Activated T-cell treated with anti-CD3 and anti-CD28 coated beads for 4 hours (primary cell): Measurements from ENCODE around the gene NOTCH1.

ENCODE experiments used
- DNase-seq: peaks from one replicate; pipeline ENCODE4 v3.0.0-alpha.2; 2020

NOTCH1 gene

DNA sequence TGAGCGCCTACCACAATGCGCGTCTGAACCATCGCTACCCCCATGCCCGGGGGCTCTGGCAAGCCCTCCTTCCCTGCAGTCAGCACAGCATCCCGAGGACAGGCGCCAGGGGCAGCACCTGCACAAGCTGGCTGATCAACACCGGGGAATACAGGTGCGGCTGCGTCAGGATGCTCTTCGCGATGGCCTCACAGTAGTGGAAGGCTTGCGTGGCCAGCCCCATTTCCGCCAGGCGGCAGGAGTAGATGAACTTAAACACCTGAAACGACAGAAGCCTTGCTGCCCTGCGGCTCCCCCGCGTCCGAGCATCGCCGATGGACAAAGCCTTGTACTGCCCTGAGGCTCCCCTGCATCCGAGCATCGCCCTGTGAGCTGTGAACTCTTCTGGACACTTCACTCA lies 88.5 kb downstream of the NOTCH1 start:
- no peak for DNase-seq

DNA sequence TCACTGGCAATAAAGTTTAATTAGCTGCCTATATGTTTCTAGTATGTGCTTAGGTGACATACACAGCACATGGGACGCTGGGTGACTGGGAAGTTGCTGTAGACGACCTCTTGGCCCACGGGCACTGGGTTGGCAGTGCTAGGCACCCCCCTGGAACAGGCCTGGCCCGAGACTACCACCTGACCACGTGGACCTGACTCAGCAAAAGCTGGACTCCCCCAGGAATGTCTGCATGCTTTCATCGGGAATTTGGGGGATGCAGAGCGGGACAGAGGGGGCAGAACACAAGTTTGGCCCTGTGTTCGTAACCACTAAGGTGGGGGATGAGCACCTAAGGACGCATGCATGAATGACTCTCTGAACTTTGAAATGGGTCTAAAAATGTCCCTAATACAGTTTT lies 89.6 kb downstream of the NOTCH1 start:
- DNase-seq, result no peak

DNA sequence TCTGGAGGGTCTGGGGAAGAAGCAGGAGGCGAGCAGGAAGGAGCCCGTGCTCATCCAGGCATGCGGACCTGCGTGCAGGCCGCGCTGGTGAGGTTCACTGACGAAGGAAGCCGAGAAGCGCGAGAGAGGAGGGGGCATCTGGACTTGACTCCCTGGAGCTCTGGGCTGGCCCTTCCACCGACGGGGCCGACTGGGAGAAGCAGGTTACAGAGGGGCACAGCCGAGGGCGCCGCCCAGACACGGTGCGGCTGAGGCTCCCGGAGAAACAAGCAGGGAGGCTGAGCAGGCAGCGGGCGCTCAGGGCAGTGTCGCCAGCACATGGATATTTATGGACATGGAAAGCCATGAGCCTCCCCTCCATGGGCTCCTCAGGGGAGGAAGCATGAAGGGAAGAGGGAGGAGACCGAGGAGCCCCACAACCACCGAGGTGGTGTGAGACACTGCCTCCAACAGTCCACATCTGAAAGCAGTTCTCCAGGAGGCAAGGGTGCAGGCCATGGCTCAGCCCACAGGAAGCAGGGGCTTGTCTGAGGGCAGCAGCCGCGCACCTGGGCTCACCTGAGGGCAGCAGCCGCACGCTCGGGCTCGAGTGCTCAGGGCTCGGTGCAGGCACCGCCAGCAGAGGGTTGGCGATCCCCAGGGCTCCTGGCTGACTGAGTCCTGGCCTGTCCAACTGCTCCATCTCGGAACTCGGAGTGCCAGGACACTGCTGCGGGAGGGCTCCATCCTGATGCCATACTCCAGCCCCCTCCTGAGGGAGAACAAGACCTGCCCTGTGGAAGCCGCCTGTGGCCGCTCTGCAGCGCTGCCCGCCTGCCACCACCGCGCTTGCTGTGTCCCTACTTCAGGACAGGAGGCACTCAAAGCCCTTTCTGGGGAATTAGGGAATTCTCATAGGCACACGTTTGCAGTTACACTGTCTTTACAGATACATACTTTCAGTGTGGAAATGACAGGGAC lies 90.5 kb downstream of the NOTCH1 start:
- DNase-seq, result no peak

DNA sequence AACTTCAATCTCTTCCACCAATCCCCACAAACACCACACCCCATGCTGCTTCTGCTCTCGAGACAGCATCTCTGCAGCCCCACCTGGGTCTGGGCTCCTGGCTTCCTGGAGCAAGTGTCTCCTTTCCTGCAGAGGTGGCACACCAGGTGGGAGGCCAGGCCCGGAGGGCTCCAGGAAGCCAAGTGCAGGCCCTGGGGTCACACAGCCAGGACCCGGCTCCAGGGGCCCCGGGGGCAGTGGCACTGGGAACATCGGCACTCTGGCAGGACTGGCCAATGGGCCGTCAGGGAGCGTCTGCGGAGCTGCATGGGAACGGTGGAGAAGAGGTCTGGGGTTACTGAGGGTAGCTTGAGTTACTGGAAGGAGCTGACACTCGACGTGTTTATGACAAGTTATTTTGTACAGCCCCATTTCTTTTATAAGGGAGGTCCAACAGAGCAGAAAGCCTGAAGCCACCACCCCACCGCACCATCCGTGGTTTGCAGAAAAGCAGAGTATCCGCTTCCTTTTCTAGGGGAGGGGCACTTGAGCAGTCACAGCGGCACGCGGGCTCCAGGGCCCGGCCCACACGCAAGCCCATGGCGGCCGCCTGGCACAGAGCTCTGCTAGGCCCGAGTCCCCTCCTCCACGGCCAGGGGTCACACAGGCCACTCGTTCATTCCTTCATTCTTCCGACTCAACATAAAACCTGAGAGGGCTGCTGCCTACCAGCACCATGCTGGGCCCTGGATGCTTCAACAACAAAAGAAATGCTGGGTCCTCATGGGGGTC lies 91.6 kb downstream of the NOTCH1 start:
- DNase-seq, result no peak

DNA sequence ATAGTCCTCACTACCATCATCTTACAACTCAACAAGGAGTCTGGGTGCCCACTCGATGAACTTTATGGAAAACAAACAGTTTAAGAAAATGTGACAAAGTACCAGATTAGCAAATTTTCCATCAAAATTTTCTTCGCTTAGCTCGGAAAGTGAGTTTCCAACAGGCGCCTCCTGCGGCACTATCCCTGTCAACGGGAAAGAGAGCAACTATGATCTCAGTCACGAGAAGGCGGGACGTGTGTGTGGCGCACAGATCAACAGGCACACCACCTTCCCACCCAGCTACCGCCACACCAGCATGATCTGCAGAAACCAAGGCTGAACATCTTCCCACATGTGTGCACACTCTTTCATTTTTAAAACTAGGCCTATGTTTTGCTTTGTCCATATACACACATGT lies 92.5 kb downstream of the NOTCH1 start:
- no peak for DNase-seq

DNA sequence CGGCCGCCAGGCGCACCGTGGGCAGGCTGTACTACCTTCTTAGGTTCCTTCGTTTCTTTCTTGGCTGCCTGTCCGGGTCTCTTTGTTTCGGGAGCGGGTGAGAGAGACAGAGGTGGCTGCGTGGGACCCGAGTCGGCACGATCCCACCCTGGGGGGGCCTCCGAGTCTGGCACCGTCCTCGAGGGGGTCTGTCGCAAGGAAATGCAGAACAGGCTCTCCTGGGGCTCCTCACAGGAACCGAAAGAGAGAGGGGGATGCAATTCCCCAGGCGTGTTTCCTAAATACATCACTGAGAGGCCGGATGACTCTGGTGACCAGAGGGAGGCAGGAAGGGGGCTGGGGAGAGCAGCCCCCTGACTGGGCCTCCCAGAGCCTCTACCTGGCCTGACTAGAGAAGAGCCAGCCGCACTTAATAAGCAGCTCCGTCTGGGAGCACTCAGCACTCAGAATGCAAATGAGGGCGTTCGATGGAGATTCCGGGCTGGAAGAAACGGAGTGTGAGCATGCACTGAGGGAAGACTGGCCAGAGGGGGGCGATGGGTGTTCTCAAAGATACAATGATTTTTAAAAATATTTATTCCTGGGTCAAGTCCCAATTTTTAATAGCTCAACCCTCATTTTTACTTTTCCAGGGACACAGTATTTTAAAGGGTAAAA lies 94.5 kb downstream of the NOTCH1 start:
- no peak for DNase-seq

DNA sequence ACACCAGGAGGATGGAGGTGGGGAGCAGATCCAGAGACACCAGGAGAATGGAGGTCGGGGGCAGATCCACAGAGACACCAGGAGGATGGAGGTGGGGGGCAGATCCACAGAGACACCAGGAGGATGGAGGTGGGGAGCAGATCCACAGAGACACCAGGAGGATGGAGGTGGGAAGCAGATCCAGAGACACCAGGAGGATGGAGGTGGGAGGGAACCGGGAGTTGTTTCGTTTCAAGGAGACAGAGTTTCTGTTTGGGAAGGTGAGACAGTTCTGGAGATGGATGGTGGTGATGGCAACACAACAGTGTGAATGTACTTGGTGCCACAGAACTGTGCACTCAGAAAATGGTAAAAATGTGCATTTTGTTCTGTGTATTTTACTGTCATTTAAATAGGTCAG lies 97.2 kb downstream of the NOTCH1 start:
- no peak for DNase-seq

DNA sequence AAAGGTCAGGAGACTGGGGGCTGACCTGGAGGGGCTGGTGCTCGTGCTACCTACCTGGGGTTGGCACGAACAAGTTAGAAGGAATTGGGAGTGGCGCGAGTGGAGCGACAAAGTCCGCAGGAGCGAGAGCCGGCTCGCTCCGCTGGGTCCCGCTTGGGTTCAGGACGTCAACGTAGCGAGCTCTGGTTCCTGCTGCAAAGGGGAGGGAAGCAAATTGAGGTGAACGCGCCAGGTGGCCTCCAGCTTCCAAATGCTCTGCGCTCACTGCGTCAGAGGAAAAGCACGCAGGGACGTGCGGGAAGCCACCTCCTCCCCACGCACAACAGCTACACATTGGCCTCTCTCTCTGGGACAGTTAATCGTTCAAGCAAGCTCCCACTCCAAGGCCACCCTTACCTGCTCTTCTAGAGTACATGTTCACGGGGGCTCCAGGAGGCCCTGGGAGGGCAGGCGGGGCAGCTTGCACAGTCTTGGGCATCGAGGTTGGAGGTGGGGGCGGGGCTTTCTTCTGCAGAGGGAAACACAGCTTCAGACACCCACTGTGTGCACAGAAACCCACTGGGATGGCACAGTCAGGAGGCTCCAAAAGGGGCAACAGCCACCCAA lies 98.6 kb downstream of the NOTCH1 start:
- DNase-seq, result no peak

DNA sequence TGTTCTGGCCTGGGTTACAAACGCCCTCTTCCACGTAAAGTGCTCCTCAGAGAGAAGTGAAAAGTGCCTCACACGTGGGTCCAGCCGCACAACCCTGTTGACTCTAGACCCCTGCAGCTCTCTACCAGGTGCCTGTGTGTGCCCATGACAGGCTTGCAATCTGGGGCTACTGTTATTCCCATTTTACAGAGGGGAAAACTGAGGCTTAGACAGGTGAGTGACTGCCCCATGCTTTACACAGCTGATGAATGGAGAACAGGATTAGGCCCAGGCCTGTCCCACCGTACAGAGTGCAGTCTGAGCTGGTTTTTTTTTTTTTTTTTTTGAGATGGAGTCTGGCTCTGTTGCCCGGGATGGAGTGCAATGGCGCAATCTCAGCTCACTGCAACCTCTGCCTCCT lies 100.0 kb downstream of the NOTCH1 start:
- DNase-seq, result no peak
